ENCODE results near the gene SLC29A1.
"Not testable (repeated sequence)": the region's sequence is repeated elsewhere in the genome, so short reads cannot be mapped to it uniquely, and the experiment has no call there.

The SLC29A1 gene

DNA sequence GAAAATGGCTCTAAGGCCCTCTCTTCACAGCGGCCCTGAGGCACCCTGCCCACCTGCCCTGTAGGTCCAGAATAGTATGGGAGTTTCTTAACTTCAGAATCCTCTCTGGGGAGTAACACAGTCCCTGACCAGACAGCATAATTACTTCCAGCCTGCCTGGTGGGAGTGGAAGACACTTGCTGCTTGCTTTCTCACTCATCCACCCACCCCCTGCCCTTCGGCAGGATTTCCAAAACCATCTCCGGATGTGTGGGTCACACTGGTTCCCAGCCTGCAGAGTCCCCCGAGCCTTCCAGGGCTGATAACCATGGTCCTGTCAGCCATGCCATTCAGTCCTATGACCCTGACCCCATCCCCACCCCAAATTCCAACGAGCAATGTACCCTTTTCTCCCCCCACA is 5.4 kb downstream of the SLC29A1 start:
- Histone ChIP-seq H3K9me2 (replicated peaks; ENCODE audit: insufficient read depth, low read length) (no peaks in the 10 kb centered on the region), H3K27ac (ENCODE audit: low read depth, low read length) (no peak overlapping the region), H3K36me3 (ENCODE audit: low read length) (no peaks in the 10 kb centered on the region), H3K9me3 (ENCODE audit: insufficient read depth, low read length) (no peaks in the 10 kb centered on the region), H3K79me2 (ENCODE audit: insufficient read depth, low read length) (peaks cover 41% of the 10 kb centered on the region), H4K20me1 (ENCODE audit: low read depth, low read length) (no peaks in the 10 kb centered on the region), H3K9ac (ENCODE audit: low read length) (no peak overlapping the region), H3K4me3 (ENCODE audit: insufficient read depth, low read length, poor library complexity, severe bottlenecking) (no peak overlapping the region), H2AFZ (ENCODE audit: low read depth, low read length, severe bottlenecking) (no peak overlapping the region), H3K27me3 (ENCODE audit: low read length) (no peaks in the 10 kb centered on the region), H3K4me2 (ENCODE audit: low read depth, low read length, poor library complexity, severe bottlenecking) (no peak overlapping the region), H3F3A (ENCODE audit: insufficient read depth) (no peaks in the 10 kb centered on the region)
- TF ChIP-seq, protein P1, sequence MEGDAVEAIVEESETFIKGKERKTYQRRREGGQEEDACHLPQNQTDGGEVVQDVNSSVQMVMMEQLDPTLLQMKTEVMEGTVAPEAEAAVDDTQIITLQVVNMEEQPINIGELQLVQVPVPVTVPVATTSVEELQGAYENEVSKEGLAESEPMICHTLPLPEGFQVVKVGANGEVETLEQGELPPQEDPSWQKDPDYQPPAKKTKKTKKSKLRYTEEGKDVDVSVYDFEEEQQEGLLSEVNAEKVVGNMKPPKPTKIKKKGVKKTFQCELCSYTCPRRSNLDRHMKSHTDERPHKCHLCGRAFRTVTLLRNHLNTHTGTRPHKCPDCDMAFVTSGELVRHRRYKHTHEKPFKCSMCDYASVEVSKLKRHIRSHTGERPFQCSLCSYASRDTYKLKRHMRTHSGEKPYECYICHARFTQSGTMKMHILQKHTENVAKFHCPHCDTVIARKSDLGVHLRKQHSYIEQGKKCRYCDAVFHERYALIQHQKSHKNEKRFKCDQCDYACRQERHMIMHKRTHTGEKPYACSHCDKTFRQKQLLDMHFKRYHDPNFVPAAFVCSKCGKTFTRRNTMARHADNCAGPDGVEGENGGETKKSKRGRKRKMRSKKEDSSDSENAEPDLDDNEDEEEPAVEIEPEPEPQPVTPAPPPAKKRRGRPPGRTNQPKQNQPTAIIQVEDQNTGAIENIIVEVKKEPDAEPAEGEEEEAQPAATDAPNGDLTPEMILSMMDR (IDR thresholded peaks at IDR 0.05; ENCODE audit: insufficient read depth, low read length, poor library complexity, severe bottlenecking), result no peak
- no peak for TF ChIP-seq EZH2phosphoT487 (conservative IDR thresholded peaks at IDR 0.05; ENCODE audit: low read length)

DNA sequence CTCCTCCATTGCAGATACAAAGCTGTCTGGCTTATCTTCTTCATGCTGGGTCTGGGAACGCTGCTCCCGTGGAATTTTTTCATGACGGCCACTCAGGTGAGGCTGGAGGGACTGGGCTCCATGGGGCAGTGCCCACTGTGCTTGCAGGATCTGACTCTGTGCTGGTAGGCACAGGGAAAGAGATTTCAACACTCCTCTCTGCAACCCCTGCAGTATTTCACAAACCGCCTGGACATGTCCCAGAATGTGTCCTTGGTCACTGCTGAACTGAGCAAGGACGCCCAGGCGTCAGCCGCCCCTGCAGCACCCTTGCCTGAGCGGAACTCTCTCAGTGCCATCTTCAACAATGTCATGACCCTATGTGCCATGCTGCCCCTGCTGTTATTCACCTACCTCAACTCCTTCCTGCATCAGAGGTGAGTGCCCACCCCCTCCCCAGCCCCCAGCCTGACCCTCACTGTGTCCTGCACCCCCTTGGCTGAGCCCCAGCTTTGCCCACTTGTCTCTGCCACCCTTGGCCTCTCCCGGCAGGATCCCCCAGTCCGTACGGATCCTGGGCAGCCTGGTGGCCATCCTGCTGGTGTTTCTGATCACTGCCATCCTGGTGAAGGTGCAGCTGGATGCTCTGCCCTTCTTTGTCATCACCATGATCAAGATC is 6.1 kb downstream of the SLC29A1 start:
- H4K20me1 ChIP-seq (ENCODE audit: low read depth, low read length), result no peaks in the 10 kb centered on the region
- H3K27ac ChIP-seq (ENCODE audit: low read depth, low read length), result no peak overlapping the region
- H2AFZ ChIP-seq (ENCODE audit: low read depth, low read length, severe bottlenecking), result no peak overlapping the region
- no peaks in the 10 kb centered on the region for H3K9me3 ChIP-seq (ENCODE audit: insufficient read depth, low read length)
- H3K36me3 ChIP-seq (ENCODE audit: low read length), result no peaks in the 10 kb centered on the region
- no peak overlapping the region for H3K4me3 ChIP-seq (ENCODE audit: insufficient read depth, low read length, poor library complexity, severe bottlenecking)
- H3F3A ChIP-seq (ENCODE audit: insufficient read depth), result no peaks in the 10 kb centered on the region
- no peak overlapping the region for H3K9ac ChIP-seq (ENCODE audit: low read length)
- H3K4me2 ChIP-seq (ENCODE audit: low read depth, low read length, poor library complexity, severe bottlenecking), result no peak overlapping the region
- no peaks in the 10 kb centered on the region for H3K27me3 ChIP-seq (ENCODE audit: low read length)
- H3K9me2 ChIP-seq (replicated peaks; ENCODE audit: insufficient read depth, low read length), result no peaks in the 10 kb centered on the region
- peaks cover 34% of the 10 kb centered on the region for H3K79me2 ChIP-seq (ENCODE audit: insufficient read depth, low read length)
- TF ChIP-seq, protein P1 (IDR thresholded peaks at IDR 0.05; ENCODE audit: insufficient read depth, low read length, poor library complexity, severe bottlenecking), result no peak
- TF ChIP-seq EZH2phosphoT487 (conservative IDR thresholded peaks at IDR 0.05; ENCODE audit: low read length), result no peak

DNA sequence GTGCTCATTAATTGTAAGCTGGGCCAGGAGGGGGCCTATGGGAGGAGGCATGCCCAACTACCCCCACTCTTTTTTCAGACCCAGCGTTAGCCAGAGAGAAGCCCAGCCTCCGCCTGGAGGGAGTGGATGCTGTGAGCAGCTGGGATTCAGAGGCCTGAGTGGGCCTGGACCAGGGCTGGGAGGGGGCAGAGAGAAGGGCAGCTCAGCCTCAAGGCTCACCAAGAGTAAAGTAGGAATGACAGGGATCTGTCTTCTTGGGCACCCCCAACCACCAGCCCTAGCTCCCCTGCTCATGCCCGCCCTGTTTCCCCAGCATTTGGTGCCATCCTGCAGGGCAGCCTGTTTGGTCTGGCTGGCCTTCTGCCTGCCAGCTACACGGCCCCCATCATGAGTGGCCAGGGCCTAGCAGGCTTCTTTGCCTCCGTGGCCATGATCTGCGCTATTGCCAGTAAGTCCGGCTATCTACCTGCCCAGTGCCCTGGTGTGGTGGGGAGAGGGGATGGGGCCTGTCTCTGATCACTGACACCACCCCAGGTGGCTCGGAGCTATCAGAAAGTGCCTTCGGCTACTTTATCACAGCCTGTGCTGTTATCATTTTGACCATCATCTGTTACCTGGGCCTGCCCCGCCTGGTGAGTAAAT is 6.8 kb downstream of the SLC29A1 start:
- Histone ChIP-seq H3K9me2 (replicated peaks; ENCODE audit: insufficient read depth, low read length) (no peaks in the 10 kb centered on the region), H3F3A (ENCODE audit: insufficient read depth) (no peaks in the 10 kb centered on the region), H2AFZ (ENCODE audit: low read depth, low read length, severe bottlenecking) (no peak overlapping the region), H3K79me2 (ENCODE audit: insufficient read depth, low read length) (peaks cover 28% of the 10 kb centered on the region), H3K27me3 (ENCODE audit: low read length) (no peaks in the 10 kb centered on the region), H3K4me2 (ENCODE audit: low read depth, low read length, poor library complexity, severe bottlenecking) (no peak overlapping the region), H3K9me3 (ENCODE audit: insufficient read depth, low read length) (no peaks in the 10 kb centered on the region), H3K4me3 (ENCODE audit: insufficient read depth, low read length, poor library complexity, severe bottlenecking) (no peak overlapping the region), H3K36me3 (ENCODE audit: low read length) (no peaks in the 10 kb centered on the region), H4K20me1 (ENCODE audit: low read depth, low read length) (no peaks in the 10 kb centered on the region), H3K27ac (ENCODE audit: low read depth, low read length) (no peak overlapping the region), H3K9ac (ENCODE audit: low read length) (no peak overlapping the region)
- TF ChIP-seq, protein P1 (IDR thresholded peaks at IDR 0.05; ENCODE audit: insufficient read depth, low read length, poor library complexity, severe bottlenecking), result no peak
- TF ChIP-seq EZH2phosphoT487 (conservative IDR thresholded peaks at IDR 0.05; ENCODE audit: low read length), result no peak

DNA sequence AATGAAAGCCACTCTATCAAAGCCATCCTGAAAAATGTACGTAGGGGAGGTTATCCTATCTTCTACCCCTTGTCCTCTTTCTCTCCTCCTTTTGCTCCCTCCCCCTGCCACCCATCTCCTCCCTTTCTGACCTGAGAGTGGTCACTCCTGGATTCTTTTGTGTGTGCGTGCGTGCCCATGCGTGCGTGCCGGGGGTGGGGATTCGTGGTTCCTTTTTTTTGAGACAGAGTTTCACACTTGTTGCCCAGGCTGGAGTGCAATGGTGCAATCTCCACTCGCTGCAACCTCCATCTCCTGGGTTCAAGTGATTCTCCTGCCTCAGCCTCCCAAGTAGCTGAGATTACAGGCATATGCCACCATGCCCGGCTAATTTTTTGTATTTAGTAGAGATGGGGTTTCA is 8.0 kb downstream of the SLC29A1 start:
- not testable (repeated sequence) for H3F3A ChIP-seq (ENCODE audit: insufficient read depth); H3K9ac ChIP-seq (ENCODE audit: low read length); H3K9me2 ChIP-seq (replicated peaks; ENCODE audit: insufficient read depth, low read length); H3K9me3 ChIP-seq (ENCODE audit: insufficient read depth, low read length); H3K27ac ChIP-seq (ENCODE audit: low read depth, low read length); H3K4me3 ChIP-seq (ENCODE audit: insufficient read depth, low read length, poor library complexity, severe bottlenecking); H3K36me3 ChIP-seq (ENCODE audit: low read length); H3K27me3 ChIP-seq (ENCODE audit: low read length); H3K4me2 ChIP-seq (ENCODE audit: low read depth, low read length, poor library complexity, severe bottlenecking); H4K20me1 ChIP-seq (ENCODE audit: low read depth, low read length); H2AFZ ChIP-seq (ENCODE audit: low read depth, low read length, severe bottlenecking)
- peaks cover 15% of the 10 kb centered on the region for H3K79me2 ChIP-seq (ENCODE audit: insufficient read depth, low read length)
